Tibial nerve (tissue), 4 donors: Measurements from ENCODE around the gene YWHAH. TPM values are rescaled to one million over a fixed set of nuclear protein-coding genes. Genes with fewer than 3 reads are reported as not detected.
"Not testable (repeated sequence)": the region's sequence is repeated elsewhere in the genome, so short reads cannot be mapped to it uniquely, and the experiment has no call there.

Experiments
- DNase-seq, 2 donors: peaks; one replicate each; pipeline ENCODE4 v3.0.0-alpha.2; 2019; ENCODE audit warnings: low spot score in 2 of 2
- H3K27ac ChIP-seq, 4 donors: fragments of 200-600 bp; sonication (generic) in 3 of 4; one replicate each; pipeline ENCODE4 v1.5.1; 2017 to 2019; ENCODE audit warnings: mild to moderate bottlenecking in 1 of 4
- H3K27me3 ChIP-seq, 2 donors: fragments of 200-600 bp; sonication (generic) in 1 of 2; one replicate each; pipeline versions ENCODE4 v1.5.1 to v1.6.0; 2017 to 2019
- H3K36me3 ChIP-seq, 3 donors: fragments of 200-600 bp; sonication (generic); one replicate each; pipeline ENCODE4 v1.5.1; 2018 to 2019
- H3K4me1 ChIP-seq, 4 donors: fragments of 200-600 bp; sonication (generic) in 3 of 4; one replicate each; pipeline ENCODE4 v1.5.1; 2017 to 2019
- H3K4me3 ChIP-seq, 4 donors: fragments of 200-600 bp; sonication (generic) in 3 of 4; one replicate each; pipeline ENCODE4 v1.5.1; 2017 to 2019; ENCODE audit warnings: mild to moderate bottlenecking in 1 of 4, moderate library complexity in 1 of 4
- H3K9me3 ChIP-seq, 4 donors: fragments of 200-600 bp; sonication (generic) in 3 of 4; one replicate each; pipeline ENCODE4 v1.5.1; 2017 to 2019
- EP300 ChIP-seq, 2 donors: sonication (generic); formaldehyde crosslinking; IDR thresholded peaks; one replicate each; pipeline ENCODE4 v1.6.1; 2017; ENCODE audit warnings: antibody characterized with exemption in 2 of 2, mild to moderate bottlenecking in 1 of 2
- POLR2A ChIP-seq, 2 donors: fragments of 450-650 bp; IDR thresholded peaks; one replicate each; pipeline ENCODE4 v1.6.1; 2017; ENCODE audit warnings: antibody characterized with exemption in 2 of 2, mild to moderate bottlenecking in 2 of 2, moderate library complexity in 2 of 2
- WGBS, 2 donors: methylation state at CpG; one replicate each; pipeline ENCODE4 v1.1.5; 2018; 5-methylcytosine and 5-hydroxymethylcytosine counted together
- total RNA-seq, 4 donors: library from RNA; depleted of rRNA; stranded (reverse); fragments of >200 nt; gene quantifications; one replicate each; pipeline ENCODE4 v1.1.0, GENCODE V29; 2016
- TF ChIP-seq, protein P1 (sequence below), 5 experiments: fragments of 200-600 bp in 3 of 5; fragments of 450-650 bp in 2 of 5; sonication (generic) in 3 of 5; IDR thresholded peaks; one replicate each; pipeline ENCODE4 v1.5.1; 2016 to 2019; ENCODE audit warnings: antibody characterized with exemption in 5 of 5, mild to moderate bottlenecking in 3 of 5, moderate library complexity in 2 of 5

YWHAH gene
- total RNA-seq, 4 donors from 2014 or later = 66.3 to 102 (median 98.0) TPM

DNA sequence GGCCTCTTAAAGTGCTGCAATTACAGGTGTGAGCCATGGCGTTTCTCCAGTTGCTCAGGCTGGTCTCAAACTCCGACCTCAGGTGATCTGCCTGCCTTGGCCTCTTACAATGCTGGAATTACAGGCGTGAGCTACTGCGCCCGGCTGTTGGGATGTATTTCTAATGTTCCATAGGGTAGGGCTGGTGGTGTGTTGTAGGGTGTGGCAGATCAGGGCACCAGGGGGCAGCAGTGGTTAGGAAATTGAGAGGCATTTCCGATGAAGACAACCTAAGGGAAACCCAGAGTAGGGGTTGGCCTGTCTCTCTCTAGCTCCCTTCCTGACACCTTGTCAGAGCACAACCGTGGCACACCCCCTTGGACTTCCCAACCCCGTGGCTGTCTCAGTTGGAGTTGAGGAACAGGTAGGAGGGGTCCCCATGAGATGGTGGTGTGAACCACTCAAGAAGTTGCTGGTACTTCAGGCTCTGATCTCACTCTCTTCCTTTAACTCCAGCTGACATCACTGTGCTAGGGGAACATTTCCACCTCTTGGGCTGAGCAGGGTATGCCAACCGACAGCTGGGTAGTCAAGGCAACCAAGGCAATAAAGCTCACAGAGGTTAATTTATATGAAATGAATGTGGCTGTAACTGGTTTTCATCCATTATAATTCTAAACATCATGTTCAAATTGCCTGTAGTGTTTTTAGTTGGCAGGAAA lies 33.0 kb downstream of the YWHAH start:
- no peak overlapping the region for H3K4me3 ChIP-seq
- no peaks in the 10 kb centered on the region for H3K27me3 ChIP-seq
- no peaks in the 10 kb centered on the region for H3K4me1 ChIP-seq
- peak; percentile 52 to 86 for DNase-seq
- TF ChIP-seq, protein P1, sequence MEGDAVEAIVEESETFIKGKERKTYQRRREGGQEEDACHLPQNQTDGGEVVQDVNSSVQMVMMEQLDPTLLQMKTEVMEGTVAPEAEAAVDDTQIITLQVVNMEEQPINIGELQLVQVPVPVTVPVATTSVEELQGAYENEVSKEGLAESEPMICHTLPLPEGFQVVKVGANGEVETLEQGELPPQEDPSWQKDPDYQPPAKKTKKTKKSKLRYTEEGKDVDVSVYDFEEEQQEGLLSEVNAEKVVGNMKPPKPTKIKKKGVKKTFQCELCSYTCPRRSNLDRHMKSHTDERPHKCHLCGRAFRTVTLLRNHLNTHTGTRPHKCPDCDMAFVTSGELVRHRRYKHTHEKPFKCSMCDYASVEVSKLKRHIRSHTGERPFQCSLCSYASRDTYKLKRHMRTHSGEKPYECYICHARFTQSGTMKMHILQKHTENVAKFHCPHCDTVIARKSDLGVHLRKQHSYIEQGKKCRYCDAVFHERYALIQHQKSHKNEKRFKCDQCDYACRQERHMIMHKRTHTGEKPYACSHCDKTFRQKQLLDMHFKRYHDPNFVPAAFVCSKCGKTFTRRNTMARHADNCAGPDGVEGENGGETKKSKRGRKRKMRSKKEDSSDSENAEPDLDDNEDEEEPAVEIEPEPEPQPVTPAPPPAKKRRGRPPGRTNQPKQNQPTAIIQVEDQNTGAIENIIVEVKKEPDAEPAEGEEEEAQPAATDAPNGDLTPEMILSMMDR (IDR thresholded peaks at IDR 0.05) = peak; percentile 50 to 72 (median 62)
- TF ChIP-seq POLR2A (IDR thresholded peaks at IDR 0.05) = no peak
- H3K27ac ChIP-seq = no peak overlapping the region
- no peaks in the 10 kb centered on the region for H3K9me3 ChIP-seq
- 11 to 14% methylated on average over 9 of the region's 9 CpGs for WGBS, 2 donors
- no peaks in the 10 kb centered on the region for H3K36me3 ChIP-seq

DNA sequence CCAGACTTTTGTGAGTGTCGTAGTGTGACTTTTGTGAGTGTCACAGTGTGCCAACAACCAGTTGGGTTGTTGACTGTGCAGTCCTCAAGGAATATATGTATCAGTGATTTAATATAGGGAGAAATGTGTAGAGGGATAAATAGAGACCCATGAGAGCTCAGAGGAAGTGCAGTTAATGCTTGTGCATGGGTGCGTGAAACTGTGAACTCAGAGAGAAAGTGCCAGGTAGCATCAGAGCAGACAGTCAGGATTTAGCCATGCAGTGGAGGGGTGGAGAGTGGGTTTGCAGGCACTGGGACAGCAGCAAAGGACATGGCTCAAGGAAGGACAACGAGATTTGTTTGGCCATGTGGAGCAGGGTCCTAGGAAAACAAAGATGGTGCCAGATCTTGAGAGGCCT lies 33.6 kb downstream of the YWHAH start:
- Histone ChIP-seq H3K4me3 (no peak overlapping the region), H3K27ac (no peak overlapping the region), H3K36me3 (no peaks in the 10 kb centered on the region), H3K27me3 (no peaks in the 10 kb centered on the region), H3K4me1 (no peaks in the 10 kb centered on the region), H3K9me3 (no peaks in the 10 kb centered on the region)
- WGBS, 2 donors = 82 to 84% methylated on average over 3 of the region's 3 CpGs
- TF ChIP-seq, protein P1 (IDR thresholded peaks at IDR 0.05) = no peak
- no peak for TF ChIP-seq POLR2A (IDR thresholded peaks at IDR 0.05)
- TF ChIP-seq EP300 (IDR thresholded peaks at IDR 0.05) = no peak
- DNase-seq = no peak

DNA sequence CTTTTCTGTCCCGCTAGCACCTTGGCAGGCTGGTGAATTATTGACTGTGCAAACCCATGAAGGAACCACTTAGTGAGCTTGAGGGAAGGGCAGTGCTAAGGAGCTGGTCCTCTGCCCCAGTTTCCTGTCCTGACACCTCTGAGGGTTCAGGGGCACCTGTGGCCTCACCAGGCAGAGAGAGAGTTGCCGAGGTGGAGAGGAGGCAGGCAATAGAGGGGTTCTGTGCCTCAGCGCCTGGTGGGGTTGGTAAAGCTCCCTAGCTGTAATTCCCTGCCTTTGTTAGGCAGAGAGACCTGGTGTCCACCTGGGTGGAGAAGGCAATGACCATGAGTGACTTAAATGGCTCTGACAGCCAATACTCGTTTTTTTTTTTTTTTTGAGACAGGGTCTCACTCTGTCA lies 36.3 kb downstream of the YWHAH start:
- H3K36me3 ChIP-seq = no peaks in the 10 kb centered on the region
- no peak overlapping the region for H3K4me3 ChIP-seq
- H3K27ac ChIP-seq = no peak overlapping the region
- 62 to 73% methylated on average over 4 of the region's 4 CpGs for WGBS, 2 donors
- H3K4me1 ChIP-seq = no peaks in the 10 kb centered on the region
- TF ChIP-seq, protein P1 (IDR thresholded peaks at IDR 0.05) = no peak
- no peak for DNase-seq
- no peaks in the 10 kb centered on the region for H3K9me3 ChIP-seq
- no peaks in the 10 kb centered on the region for H3K27me3 ChIP-seq

DNA sequence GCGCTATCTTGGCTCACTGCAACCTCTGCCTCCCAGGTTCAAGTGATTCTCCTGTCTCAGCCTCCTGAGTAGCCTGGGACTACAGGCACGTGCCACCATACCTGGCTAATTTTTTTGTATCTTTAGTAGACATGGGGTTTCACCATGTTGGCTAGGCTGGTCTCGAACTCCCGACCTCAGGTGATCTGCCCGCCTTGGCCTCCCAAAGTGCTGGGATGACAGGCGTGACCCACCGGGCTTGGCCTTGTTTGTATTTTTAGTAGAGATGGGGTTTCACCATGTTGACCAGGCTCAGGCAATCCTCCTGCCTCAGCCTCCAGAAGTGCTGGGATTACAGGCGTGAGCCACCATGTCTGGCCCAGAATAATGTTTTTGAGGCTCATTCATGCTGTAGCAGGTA lies 37.6 kb downstream of the YWHAH start:
- not testable (repeated sequence) for H3K9me3 ChIP-seq, H3K27ac ChIP-seq, H3K4me3 ChIP-seq, H3K36me3 ChIP-seq, H3K4me1 ChIP-seq, DNase-seq, H3K27me3 ChIP-seq
- 88 to 91% methylated on average over 8 of the region's 8 CpGs for WGBS, 2 donors

DNA sequence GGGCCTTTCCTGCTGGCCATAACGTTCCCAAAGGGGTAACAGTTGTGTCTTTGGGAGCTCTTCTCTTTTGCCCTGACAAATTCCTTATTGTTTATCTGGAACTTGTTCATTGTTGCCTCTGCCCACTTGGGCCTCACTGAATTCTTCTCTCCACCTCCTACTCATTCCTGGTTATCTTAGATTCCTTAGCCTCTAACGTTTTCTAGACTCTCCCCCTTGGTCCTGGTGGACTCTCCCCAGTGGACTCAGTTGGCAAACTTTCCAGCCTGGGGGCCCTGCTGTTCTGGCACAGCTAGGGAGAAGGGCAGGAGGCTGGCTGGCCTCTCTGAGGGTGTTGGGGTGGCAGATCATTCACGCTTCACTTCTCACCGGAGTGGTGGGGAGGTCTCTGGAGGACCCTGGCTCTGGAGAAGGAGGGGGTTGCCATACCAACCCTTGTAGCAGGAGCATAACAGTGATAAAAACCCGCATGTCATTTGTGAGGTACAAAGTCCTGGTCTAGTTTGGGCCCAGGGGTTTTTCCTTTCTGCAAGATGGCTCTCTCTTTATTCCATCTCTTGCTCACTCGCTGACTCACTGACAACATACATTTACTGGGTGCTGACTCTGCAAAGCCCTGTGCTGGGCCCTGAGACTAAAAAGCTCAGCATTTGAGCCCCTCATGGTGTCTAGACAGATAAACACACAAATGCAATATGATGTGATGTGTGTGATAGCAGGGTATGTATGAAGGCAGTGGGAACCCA lies 39.7 kb downstream of the YWHAH start:
- Histone ChIP-seq H3K9me3 (no peaks in the 10 kb centered on the region), H3K27ac (no peak overlapping the region), H3K4me1 (no peaks in the 10 kb centered on the region), H3K4me3 (no peak overlapping the region), H3K36me3 (no peaks in the 10 kb centered on the region), H3K27me3 (no peaks in the 10 kb centered on the region)
- WGBS, 2 donors = 52 to 60% methylated on average over 6 of the region's 6 CpGs
- DNase-seq = no peak
- TF ChIP-seq, protein P1 (IDR thresholded peaks at IDR 0.05) = no peak
- TF ChIP-seq EP300 (IDR thresholded peaks at IDR 0.05) (no peak), POLR2A (IDR thresholded peaks at IDR 0.05) (no peak)
